ENCODE results near the gene TUFT1.

DNA sequence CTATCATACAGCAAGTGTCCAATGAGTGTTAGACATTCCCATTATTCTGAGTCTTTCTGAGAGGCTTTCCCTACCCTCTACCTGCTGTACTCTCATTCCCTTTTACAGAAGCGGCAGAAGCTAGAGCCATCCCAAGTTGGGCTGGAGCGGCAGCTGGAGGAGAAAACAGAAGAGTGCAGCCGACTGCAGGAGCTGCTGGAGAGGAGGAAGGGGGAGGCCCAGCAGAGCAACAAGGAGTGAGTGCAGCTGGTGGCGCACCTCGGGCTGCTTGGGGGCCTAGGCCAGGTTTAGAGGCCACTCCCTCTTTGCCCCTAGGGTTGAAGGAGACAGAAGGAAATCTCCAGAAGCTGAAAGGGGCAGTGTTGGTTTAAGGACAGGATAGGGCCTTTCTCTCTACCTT lies 16.8 kb upstream of the TUFT1 start:
- TF ChIP-seq, protein P1, sequence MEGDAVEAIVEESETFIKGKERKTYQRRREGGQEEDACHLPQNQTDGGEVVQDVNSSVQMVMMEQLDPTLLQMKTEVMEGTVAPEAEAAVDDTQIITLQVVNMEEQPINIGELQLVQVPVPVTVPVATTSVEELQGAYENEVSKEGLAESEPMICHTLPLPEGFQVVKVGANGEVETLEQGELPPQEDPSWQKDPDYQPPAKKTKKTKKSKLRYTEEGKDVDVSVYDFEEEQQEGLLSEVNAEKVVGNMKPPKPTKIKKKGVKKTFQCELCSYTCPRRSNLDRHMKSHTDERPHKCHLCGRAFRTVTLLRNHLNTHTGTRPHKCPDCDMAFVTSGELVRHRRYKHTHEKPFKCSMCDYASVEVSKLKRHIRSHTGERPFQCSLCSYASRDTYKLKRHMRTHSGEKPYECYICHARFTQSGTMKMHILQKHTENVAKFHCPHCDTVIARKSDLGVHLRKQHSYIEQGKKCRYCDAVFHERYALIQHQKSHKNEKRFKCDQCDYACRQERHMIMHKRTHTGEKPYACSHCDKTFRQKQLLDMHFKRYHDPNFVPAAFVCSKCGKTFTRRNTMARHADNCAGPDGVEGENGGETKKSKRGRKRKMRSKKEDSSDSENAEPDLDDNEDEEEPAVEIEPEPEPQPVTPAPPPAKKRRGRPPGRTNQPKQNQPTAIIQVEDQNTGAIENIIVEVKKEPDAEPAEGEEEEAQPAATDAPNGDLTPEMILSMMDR (conservative IDR thresholded peaks at IDR 0.05): no peak
- TF ChIP-seq ZFX (IDR thresholded peaks at IDR 0.05): no peak
